GM21367 (cell line): ENCODE results near the gene ITGAV.

Source experiments
- ATAC-seq: cut with Tn5 transposase; IDR thresholded peaks from one replicate; pipeline ENCODE4 v1.9.1; 2021; ENCODE audit not compliant: unreplicated experiment

The ITGAV gene

GRCh38 chr2:186573531-186573930, 16.3 kb upstream of the ITGAV start:
- ATAC-seq, result no peak

- ATAC-seq, result no peak
Observed at GRCh38 chr2:186575302-186575701, 14.6 kb upstream of the ITGAV start.

- no peak for ATAC-seq
Observed at GRCh38 chr2:186575856-186576255, 14.0 kb upstream of the ITGAV start.

GRCh38 chr2:186576614-186577013, 13.2 kb upstream of the ITGAV start:
- no peak for ATAC-seq

GRCh38 chr2:186582698-186583097, 7.2 kb upstream of the ITGAV start:
- no peak for ATAC-seq

- no peak for ATAC-seq
Observed at GRCh38 chr2:186584053-186584452, 5.8 kb upstream of the ITGAV start.

GRCh38 chr2:186588421-186588820, 1.4 kb upstream of the ITGAV start:
- no peak for ATAC-seq

GRCh38 chr2:186588940-186589611, 780 bp upstream of the ITGAV start:
- ATAC-seq, result no peak

- no peak for ATAC-seq
Observed at GRCh38 chr2:186590350-186590758, 498 bp downstream of the ITGAV start.

GRCh38 chr2:186590759-186591505, 1.1 kb downstream of the ITGAV start:
- peak; percentile 9 for ATAC-seq

- no peak for ATAC-seq
Observed at GRCh38 chr2:186591506-186591890, 1.6 kb downstream of the ITGAV start.

- no peak for ATAC-seq
Observed at GRCh38 chr2:186592137-186592875, 2.5 kb downstream of the ITGAV start.

GRCh38 chr2:186593523-186593922, 3.7 kb downstream of the ITGAV start:
- no peak for ATAC-seq

GRCh38 chr2:186594001-186594722, 4.3 kb downstream of the ITGAV start:
- no peak for ATAC-seq

GRCh38 chr2:186595219-186595618, 5.4 kb downstream of the ITGAV start:
- no peak for ATAC-seq

GRCh38 chr2:186599186-186599778, 9.4 kb downstream of the ITGAV start:
- ATAC-seq, result no peak

- no peak for ATAC-seq
Observed at GRCh38 chr2:186603286-186603685, 13.4 kb downstream of the ITGAV start.

GRCh38 chr2:186605041-186605440, 15.2 kb downstream of the ITGAV start:
- no peak for ATAC-seq

GRCh38 chr2:186607660-186608324, 17.9 kb downstream of the ITGAV start:
- ATAC-seq, result no peak

- ATAC-seq, result no peak
Observed at GRCh38 chr2:186610785-186611184, 20.9 kb downstream of the ITGAV start.
